ENCODE data around the gene DERL2.

DERL2 gene

GRCh38 chr17:5486206-5487124 lies 487 bp upstream of the DERL2 start, which contains the start of gene MIS12:
TSS of gene MIS12 (plus strand) at chr17:5486566. CDS start at chr17:5488863, 2,297 bp downstream.
- TF ChIP-seq CTCF (IDR thresholded peaks at IDR 0.05; ENCODE audit: insufficient read depth, missing control alignments), result no peak
- DNase-seq (ENCODE audit: insufficient read length, low spot score) (peak; percentile 86), FAIRE-seq (no peak)

- TF ChIP-seq CTCF (IDR thresholded peaks at IDR 0.05; ENCODE audit: insufficient read depth, missing control alignments), result no peak
- DNase-seq (ENCODE audit: insufficient read length, low spot score) (no peak), FAIRE-seq (no peak)
These were observed 4.5 kb downstream of the DERL2 start for GRCh38 chr17:5481451-5481850.

DNA sequence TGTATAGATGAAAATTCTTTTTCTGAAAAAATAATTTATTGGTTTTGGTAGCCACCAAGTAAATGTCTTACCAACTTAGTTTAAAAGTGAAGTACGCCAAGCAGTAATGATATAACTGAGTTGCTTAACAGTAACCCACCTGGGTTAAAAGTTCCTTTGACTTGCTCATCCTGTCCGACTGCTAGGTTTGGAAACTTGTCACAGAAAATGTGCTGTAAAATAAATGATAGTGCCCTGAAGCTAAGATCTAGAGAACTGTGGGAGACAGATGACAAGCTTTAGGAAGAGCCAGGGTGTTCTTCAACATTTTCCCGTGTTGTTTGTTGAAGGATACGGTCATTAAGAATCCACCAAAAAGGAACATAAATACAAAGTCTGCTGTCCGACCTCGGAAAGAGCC lies 5.0 kb downstream of the DERL2 start:
- no peak for FAIRE-seq
- DNase-seq (ENCODE audit: insufficient read length, low spot score), result no peak
- TF ChIP-seq CTCF (IDR thresholded peaks at IDR 0.05; ENCODE audit: insufficient read depth, missing control alignments), result no peak

- no peak for TF ChIP-seq CTCF (IDR thresholded peaks at IDR 0.05; ENCODE audit: insufficient read depth, missing control alignments)
- DNase-seq (ENCODE audit: insufficient read length, low spot score) (no peak), FAIRE-seq (no peak)
These were observed 7.0 kb downstream of the DERL2 start for GRCh38 chr17:5478992-5479391.

- FAIRE-seq (no peak), DNase-seq (ENCODE audit: insufficient read length, low spot score) (no peak)
- no peak for TF ChIP-seq CTCF (IDR thresholded peaks at IDR 0.05; ENCODE audit: insufficient read depth, missing control alignments)
These were observed 12.1 kb downstream of the DERL2 start for GRCh38 chr17:5473906-5474305.

- TF ChIP-seq CTCF (IDR thresholded peaks at IDR 0.05; ENCODE audit: insufficient read depth, missing control alignments), result no peak
- FAIRE-seq, result no peak
- no peak for DNase-seq (ENCODE audit: insufficient read length, low spot score)
These were observed 13.5 kb downstream of the DERL2 start for GRCh38 chr17:5472511-5472910.

GRCh38 chr17:5468075-5468473 lies 17.9 kb downstream of the DERL2 start:
- no peak for FAIRE-seq
- DNase-seq (ENCODE audit: insufficient read length, low spot score), result no peak
- TF ChIP-seq CTCF (IDR thresholded peaks at IDR 0.05; ENCODE audit: insufficient read depth, missing control alignments), result no peak

All from D721Med (cell line).